AG04450 (cell line): Measurements from ENCODE around the gene GIT2. TPM values are rescaled to one million over a fixed set of nuclear protein-coding genes. Genes with fewer than 3 reads are reported as not detected.

Experiments
- CTCF ChIA-PET: fragments of 300-600, 350-600 bp; formaldehyde crosslinking; extraction: SDS; loops from one replicate; lab custom pipeline; 2022; ENCODE audit warnings: antibody characterized with exemption, inconsistent platforms; lab: Charles Lee
- POLR2A ChIA-PET: fragments of 350-600 bp; formaldehyde crosslinking; extraction: SDS; loops from one replicate; lab custom pipeline; 2021; ENCODE audit warnings: antibody characterized with exemption, inconsistent platforms; lab: Yijun Ruan, JAX
- DNase-seq: peaks from one replicate; pipeline ENCODE4 v3.0.0-alpha.2; 2011; ENCODE audit warnings: low read depth, low spot score
- H3K27ac ChIP-seq: one replicate; pipeline ENCODE4 v1.5.1; 2012; ENCODE audit warnings: low read depth, low read length, control low read depth
- H3K27me3 ChIP-seq: one replicate; pipeline ENCODE4 v1.6.0; 2012; ENCODE audit warnings: low read length; ENCODE audit not compliant: control insufficient read depth, insufficient read depth
- H3K4me3 ChIP-seq: 2 replicates; pipeline ENCODE4 v1.5.1; 2011; ENCODE audit warnings: mild to moderate bottlenecking, low read depth, low read length, control low read depth
- H3K9me3 ChIP-seq: 2 replicates; pipeline ENCODE4 v1.5.1; 2012; ENCODE audit warnings: low read length; ENCODE audit not compliant: control insufficient read depth, insufficient read depth
- polyA plus RNA-seq: library from polyadenylated mRNA; depleted of rRNA; stranded (reverse); fragments of >200 nt; gene quantifications from 2 replicates; pipeline ENCODE4 v1.2.3, GENCODE V29; 2011
- TF ChIP-seq, protein P1 (sequence below): IDR thresholded peaks from 2 replicates; pipeline ENCODE4 v1.5.1; 2011; ENCODE audit warnings: low read depth, low read length, control low read depth, inconsistent platforms

The GIT2 gene
- polyA plus RNA-seq, 1 experiment: 57.9 TPM

DNA sequence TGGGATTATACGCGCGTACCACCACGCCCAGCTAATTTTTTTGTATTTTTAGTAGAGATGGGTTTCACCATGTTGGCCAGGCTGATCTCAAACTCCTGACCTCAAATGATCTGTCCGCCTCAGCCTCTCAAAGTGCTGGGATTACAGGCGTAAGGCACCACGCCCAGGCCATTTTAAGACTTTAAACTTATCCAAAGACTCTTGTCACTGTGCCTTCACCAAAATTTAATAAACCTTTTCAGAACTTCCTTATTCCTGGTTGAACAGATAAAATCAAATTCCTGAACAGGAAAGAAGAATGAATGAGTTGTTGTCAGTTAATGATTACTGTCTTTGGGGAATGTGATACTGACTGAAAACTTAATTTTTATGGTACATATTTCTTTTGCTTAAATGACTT lies 37.8 kb downstream of the GIT2 start:
- Histone ChIP-seq H3K27ac (no peak overlapping the region), H3K27me3 (no peaks in the 10 kb centered on the region), H3K4me3 (no peak overlapping the region), H3K9me3 (no peaks in the 10 kb centered on the region)
- TF ChIP-seq, protein P1, sequence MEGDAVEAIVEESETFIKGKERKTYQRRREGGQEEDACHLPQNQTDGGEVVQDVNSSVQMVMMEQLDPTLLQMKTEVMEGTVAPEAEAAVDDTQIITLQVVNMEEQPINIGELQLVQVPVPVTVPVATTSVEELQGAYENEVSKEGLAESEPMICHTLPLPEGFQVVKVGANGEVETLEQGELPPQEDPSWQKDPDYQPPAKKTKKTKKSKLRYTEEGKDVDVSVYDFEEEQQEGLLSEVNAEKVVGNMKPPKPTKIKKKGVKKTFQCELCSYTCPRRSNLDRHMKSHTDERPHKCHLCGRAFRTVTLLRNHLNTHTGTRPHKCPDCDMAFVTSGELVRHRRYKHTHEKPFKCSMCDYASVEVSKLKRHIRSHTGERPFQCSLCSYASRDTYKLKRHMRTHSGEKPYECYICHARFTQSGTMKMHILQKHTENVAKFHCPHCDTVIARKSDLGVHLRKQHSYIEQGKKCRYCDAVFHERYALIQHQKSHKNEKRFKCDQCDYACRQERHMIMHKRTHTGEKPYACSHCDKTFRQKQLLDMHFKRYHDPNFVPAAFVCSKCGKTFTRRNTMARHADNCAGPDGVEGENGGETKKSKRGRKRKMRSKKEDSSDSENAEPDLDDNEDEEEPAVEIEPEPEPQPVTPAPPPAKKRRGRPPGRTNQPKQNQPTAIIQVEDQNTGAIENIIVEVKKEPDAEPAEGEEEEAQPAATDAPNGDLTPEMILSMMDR: no peak
- CTCF ChIA-PET: no interaction called here
- no peak for DNase-seq
- POLR2A ChIA-PET: no interaction called here

DNA sequence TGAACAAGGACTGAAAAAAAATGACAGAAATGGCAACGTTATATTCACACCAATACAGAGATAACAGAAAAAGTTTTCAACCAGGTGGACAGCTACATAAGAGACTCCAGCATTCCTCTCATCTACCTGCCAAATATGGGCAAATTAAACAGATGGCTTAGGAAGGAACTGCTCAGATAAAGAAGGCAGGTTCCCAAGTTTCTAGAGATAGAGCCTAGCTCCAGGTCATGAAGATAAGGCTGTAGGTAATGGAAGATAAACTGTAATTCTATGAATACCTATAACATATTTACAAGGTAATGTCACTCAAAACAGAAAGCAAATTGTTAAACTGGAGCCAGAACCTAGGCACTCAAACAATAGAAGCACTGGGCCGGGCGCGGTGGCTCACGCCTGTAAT lies 42.5 kb downstream of the GIT2 start:
- Histone ChIP-seq H3K27ac (no peak overlapping the region), H3K27me3 (no peaks in the 10 kb centered on the region), H3K4me3 (no peak overlapping the region), H3K9me3 (no peaks in the 10 kb centered on the region)
- DNase-seq: no peak
- TF ChIP-seq, protein P1: no peak
- CTCF ChIA-PET: no interaction called here
- POLR2A ChIA-PET: no interaction called here

DNA sequence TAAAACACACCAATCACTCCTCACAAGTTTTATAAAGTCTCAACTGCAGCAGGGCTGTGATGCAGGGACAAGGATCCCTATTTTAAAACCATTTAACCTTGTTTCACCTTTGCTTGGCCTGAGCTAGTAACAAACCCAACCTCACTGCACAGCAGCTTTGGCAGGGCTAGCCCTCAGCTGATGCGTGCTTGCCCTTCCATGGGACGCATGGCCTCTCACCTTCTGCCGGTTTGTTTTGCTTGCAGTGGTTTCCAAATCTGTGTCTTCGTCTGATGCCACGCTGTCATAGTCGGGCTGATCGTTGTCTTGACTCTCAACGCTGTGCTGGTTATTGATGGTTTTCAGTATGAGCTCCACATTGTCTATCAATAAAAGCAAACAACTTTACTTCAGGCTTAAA lies 43.3 kb downstream of the GIT2 start:
- Histone ChIP-seq H3K27me3 (no peaks in the 10 kb centered on the region), H3K27ac (peak overlapping the region; percentile 99), H3K9me3 (no peaks in the 10 kb centered on the region), H3K4me3 (no peak overlapping the region)
- POLR2A ChIA-PET: interaction anchor here (1.9 kb wide), 1 partner anchor 46 kb away, joined by 8 read pairs; the partner anchor contains the start of gene ANKRD13A
- no peak for DNase-seq
- TF ChIP-seq, protein P1: no peak
- CTCF ChIA-PET: interaction anchor here (1.3 kb wide), 1 partner anchor 10 kb away, joined by 4 read pairs; no protein-coding TSS in a partner anchor

DNA sequence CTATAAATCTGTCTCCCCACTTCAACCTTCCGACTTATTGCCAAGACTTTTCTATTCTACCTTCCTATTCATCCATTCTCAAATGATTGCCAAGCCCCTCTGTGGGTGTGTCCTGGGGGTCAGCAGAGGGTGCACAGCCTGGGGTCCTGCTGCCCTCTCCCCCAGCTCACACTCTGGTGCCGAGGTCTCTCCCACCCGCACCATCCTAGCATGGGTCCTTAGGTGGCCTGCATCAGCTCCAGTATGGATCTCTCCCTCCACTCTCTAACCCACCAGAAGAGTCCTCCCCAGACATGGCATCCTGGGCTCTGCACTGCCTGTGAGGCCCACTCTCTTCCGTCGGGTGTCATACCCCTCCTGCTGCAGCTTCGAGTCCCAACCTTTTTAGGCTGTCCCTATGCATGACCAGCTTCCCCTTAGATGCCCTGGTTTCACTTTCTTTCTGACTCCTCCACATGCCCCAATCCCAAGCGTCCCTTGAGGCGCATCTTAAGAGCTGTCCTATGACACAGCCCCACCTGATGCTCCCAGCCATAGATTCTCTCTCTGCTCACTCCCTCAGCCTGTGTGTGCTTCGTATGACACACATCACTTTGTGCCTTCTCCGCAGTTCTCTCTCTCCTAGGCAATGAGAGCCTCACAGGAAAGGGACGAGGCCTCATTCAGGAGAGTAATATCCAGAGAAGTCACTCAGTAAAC lies 43.9 kb downstream of the GIT2 start:
- Histone ChIP-seq H3K27me3 (no peaks in the 10 kb centered on the region), H3K4me3 (no peak overlapping the region), H3K9me3 (no peaks in the 10 kb centered on the region), H3K27ac (peak overlapping the region; percentile 99)
- ChIA-PET CTCF (interaction anchor here (1.2 to 1.3 kb wide), 2 partner anchors 11 to 99 kb away, joined by 3 to 4 read pairs; no protein-coding TSS in a partner anchor), POLR2A (interaction anchor here (1.5 to 1.9 kb wide), 2 partner anchors 12 to 47 kb away, joined by 3 to 8 read pairs; partner anchors contain the start of gene ANKRD13A)
- DNase-seq: no peak
- TF ChIP-seq, protein P1: no peak

DNA sequence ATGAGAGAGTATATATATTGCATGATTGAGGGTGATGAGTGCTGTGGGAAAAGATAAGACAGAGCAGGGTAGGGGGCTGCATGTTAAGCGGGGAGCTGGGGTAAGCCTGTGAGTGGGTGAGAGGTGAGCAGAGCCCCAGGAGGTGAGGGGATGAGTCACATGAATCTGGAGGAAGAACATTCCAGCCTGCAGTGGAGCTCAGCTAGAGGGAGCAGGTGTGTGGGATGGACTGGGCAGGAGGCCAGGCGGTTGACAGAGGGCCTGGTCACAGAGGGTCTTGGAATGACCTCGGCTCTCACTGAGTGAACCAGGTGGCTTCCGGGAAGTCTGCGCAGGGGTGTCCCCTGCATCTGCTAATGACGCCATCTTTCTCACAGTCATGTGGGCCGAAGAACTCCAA lies 44.4 kb downstream of the GIT2 start:
- Histone ChIP-seq H3K27me3 (no peaks in the 10 kb centered on the region), H3K9me3 (no peaks in the 10 kb centered on the region), H3K4me3 (no peak overlapping the region), H3K27ac (peak overlapping the region; percentile 99)
- CTCF ChIA-PET: interaction anchor here (1.2 to 1.3 kb wide), 2 partner anchors 11 to 98 kb away, joined by 3 to 4 read pairs; no protein-coding TSS in a partner anchor
- peak; percentile 85 for DNase-seq
- TF ChIP-seq, protein P1: peak; percentile 20; the same call in 1 of the 2 replicates
- POLR2A ChIA-PET: interaction anchor here (1.5 to 1.9 kb wide), 2 partner anchors 13 to 47 kb away, joined by 3 to 8 read pairs; partner anchors contain the start of gene ANKRD13A
